Effector memory CD8-positive, alpha-beta T cell (primary cell): Measurements from ENCODE around the gene TMEM258.
A peak's percentile ranks its signal among the peaks of the same experiment; 100 is the strongest.

Experiments
- ATAC-seq: fragments of 150-1000 bp; cut with Tn5 transposase; replicated peaks from 2 replicates; pipeline ENCODE4 v1.10.0; 2021; ENCODE audit warnings: mild to moderate bottlenecking, moderate library complexity
- DNase-seq, 3 experiments: peaks; one replicate each; pipeline ENCODE4 v3.0.0; 2021
- H3K27ac Mint-ChIP-seq, 2 donors: one replicate each; pipeline ENCODE4 v1.8.0; 2022; ENCODE audit warnings: mild to moderate bottlenecking in 2 of 2, mixed read lengths in 2 of 2, moderate library complexity in 2 of 2
- H3K27me3 Mint-ChIP-seq, 2 donors: one replicate each; pipeline ENCODE4 v1.8.0; 2022; ENCODE audit warnings: mixed read lengths in 2 of 2
- H3K36me3 Mint-ChIP-seq: one replicate; pipeline ENCODE4 v1.8.0; 2022; ENCODE audit warnings: mild to moderate bottlenecking, moderate library complexity, mixed read lengths; ENCODE audit not compliant: insufficient read depth
- H3K4me1 Mint-ChIP-seq, 2 donors: one replicate each; pipeline ENCODE4 v1.8.0; 2022; ENCODE audit warnings: low read depth in 2 of 2, mixed read lengths in 2 of 2
- H3K4me3 Mint-ChIP-seq, 2 donors: one replicate each; pipeline ENCODE4 v1.8.0; 2022; ENCODE audit warnings: mild to moderate bottlenecking in 2 of 2, mixed read lengths in 2 of 2, moderate library complexity in 2 of 2
- H3K9me3 Mint-ChIP-seq, 2 donors: one replicate each; pipeline ENCODE4 v1.8.0; 2022; ENCODE audit warnings: mixed read lengths in 2 of 2

Gene TMEM258

GRCh38 chr11:61799665-61800284, 7.4 kb upstream of the TMEM258 start:
- ATAC-seq (no peak), DNase-seq (no peak)
- H3K4me1 Mint-ChIP-seq = peaks cover 0 to 3% of the 10 kb centered on the region in 2 donors
- H3K4me3 Mint-ChIP-seq = no peak overlapping the region
- peak overlapping the region in 1 of 2 donors; percentile 67 for H3K27ac Mint-ChIP-seq
- no peaks in the 10 kb centered on the region for H3K27me3 Mint-ChIP-seq
- H3K9me3 Mint-ChIP-seq = no peaks in the 10 kb centered on the region
- peaks cover 9% of the 10 kb centered on the region for H3K36me3 Mint-ChIP-seq

- H3K27ac Mint-ChIP-seq = peak overlapping the region; percentile 7 to 35
- DNase-seq (peak; percentile 74 to 75 (median 74)), ATAC-seq (peak; percentile 10)
- H3K27me3 Mint-ChIP-seq = no peaks in the 10 kb centered on the region
- no peak overlapping the region for H3K4me3 Mint-ChIP-seq
- H3K36me3 Mint-ChIP-seq = peaks cover 13% of the 10 kb centered on the region
- no peaks in the 10 kb centered on the region for H3K9me3 Mint-ChIP-seq
- H3K4me1 Mint-ChIP-seq = peaks cover 5 to 12% of the 10 kb centered on the region in 2 donors
Measured at GRCh38 chr11:61797263-61797944, 5.0 kb upstream of the TMEM258 start.

- peaks cover 21% of the 10 kb centered on the region for H3K36me3 Mint-ChIP-seq
- H3K4me1 Mint-ChIP-seq = peaks cover 16 to 24% of the 10 kb centered on the region in 2 donors
- H3K4me3 Mint-ChIP-seq = no peak overlapping the region
- H3K9me3 Mint-ChIP-seq = no peaks in the 10 kb centered on the region
- H3K27me3 Mint-ChIP-seq = no peaks in the 10 kb centered on the region
- no peak for DNase-seq
- ATAC-seq = no peak
- no peak overlapping the region for H3K27ac Mint-ChIP-seq
Measured at GRCh38 chr11:61795876-61796526, 3.6 kb upstream of the TMEM258 start.

- Mint-ChIP-seq H3K27me3 (no peaks in the 10 kb centered on the region), H3K4me3 (no peak overlapping the region), H3K27ac (no peak overlapping the region), H3K4me1 (peaks cover 16 to 24% of the 10 kb centered on the region in 2 donors), H3K9me3 (no peaks in the 10 kb centered on the region), H3K36me3 (peaks cover 21% of the 10 kb centered on the region)
- DNase-seq (no peak), ATAC-seq (no peak)
Measured at GRCh38 chr11:61795459-61795858, 3.1 kb upstream of the TMEM258 start.

- peaks cover 24% of the 10 kb centered on the region for H3K36me3 Mint-ChIP-seq
- ATAC-seq (no peak), DNase-seq (no peak)
- H3K27me3 Mint-ChIP-seq = no peaks in the 10 kb centered on the region
- H3K27ac Mint-ChIP-seq = no peak overlapping the region
- H3K9me3 Mint-ChIP-seq = no peaks in the 10 kb centered on the region
- H3K4me3 Mint-ChIP-seq = no peak overlapping the region
- peaks cover 16 to 28% of the 10 kb centered on the region in 2 donors for H3K4me1 Mint-ChIP-seq
Measured at GRCh38 chr11:61794579-61794978, 2.2 kb upstream of the TMEM258 start.

GRCh38 chr11:61793829-61794204, 1.4 kb upstream of the TMEM258 start:
- H3K9me3 Mint-ChIP-seq = no peaks in the 10 kb centered on the region
- no peak for ATAC-seq
- no peak for DNase-seq
- peaks cover 30% of the 10 kb centered on the region for H3K36me3 Mint-ChIP-seq
- H3K4me1 Mint-ChIP-seq = peaks cover 16 to 29% of the 10 kb centered on the region in 2 donors
- no peaks in the 10 kb centered on the region for H3K27me3 Mint-ChIP-seq
- H3K4me3 Mint-ChIP-seq = peak overlapping the region; percentile 87 to 98
- peak overlapping the region; percentile 97 to 100 for H3K27ac Mint-ChIP-seq

GRCh38 chr11:61793083-61793828, 857 bp upstream of the TMEM258 start:
- no peaks in the 10 kb centered on the region for H3K27me3 Mint-ChIP-seq
- peak overlapping the region; percentile 87 to 98 for H3K4me3 Mint-ChIP-seq
- no peak for DNase-seq
- H3K4me1 Mint-ChIP-seq = peaks cover 16 to 27% of the 10 kb centered on the region in 2 donors
- peaks cover 35% of the 10 kb centered on the region for H3K36me3 Mint-ChIP-seq
- H3K9me3 Mint-ChIP-seq = no peaks in the 10 kb centered on the region
- ATAC-seq = no peak
- peak overlapping the region; percentile 97 to 100 for H3K27ac Mint-ChIP-seq

GRCh38 chr11:61791737-61792309, 576 bp downstream of the TMEM258 start:
- DNase-seq (peak; percentile 34 to 49 (median 39)), ATAC-seq (peak; percentile 40)
- Mint-ChIP-seq H3K9me3 (no peaks in the 10 kb centered on the region), H3K27me3 (no peaks in the 10 kb centered on the region), H3K27ac (peak overlapping the region; percentile 97 to 100), H3K4me1 (peaks cover 16 to 26% of the 10 kb centered on the region in 2 donors), H3K4me3 (peak overlapping the region; percentile 87 to 98), H3K36me3 (peaks cover 35% of the 10 kb centered on the region)

- Mint-ChIP-seq H3K36me3 (peaks cover 28% of the 10 kb centered on the region), H3K27ac (peak overlapping the region in 1 of 2 donors; percentile 77), H3K27me3 (no peaks in the 10 kb centered on the region), H3K9me3 (no peaks in the 10 kb centered on the region), H3K4me3 (no peak overlapping the region), H3K4me1 (peaks cover 11 to 20% of the 10 kb centered on the region in 2 donors)
- ATAC-seq (no peak), DNase-seq (no peak)
Measured at GRCh38 chr11:61787928-61788491, 4.4 kb downstream of the TMEM258 start.

- no peak for DNase-seq
- no peak for ATAC-seq
- Mint-ChIP-seq H3K27me3 (no peaks in the 10 kb centered on the region), H3K27ac (peak overlapping the region in 1 of 2 donors; percentile 32), H3K4me1 (peaks cover 0 to 5% of the 10 kb centered on the region in 2 donors), H3K9me3 (no peaks in the 10 kb centered on the region), H3K36me3 (peaks cover 17% of the 10 kb centered on the region), H3K4me3 (no peak overlapping the region)
Measured at GRCh38 chr11:61785837-61786402, 6.5 kb downstream of the TMEM258 start.

GRCh38 chr11:61784506-61784805, 7.9 kb downstream of the TMEM258 start:
- Mint-ChIP-seq H3K27me3 (no peaks in the 10 kb centered on the region), H3K36me3 (peaks cover 12% of the 10 kb centered on the region), H3K4me1 (no peaks in the 10 kb centered on the region), H3K27ac (peak overlapping the region; percentile 67 to 77), H3K9me3 (no peaks in the 10 kb centered on the region), H3K4me3 (no peak overlapping the region)
- DNase-seq (no peak), ATAC-seq (no peak)

GRCh38 chr11:61783717-61784505, 8.5 kb downstream of the TMEM258 start:
- Mint-ChIP-seq H3K36me3 (peaks cover 8% of the 10 kb centered on the region), H3K4me1 (no peaks in the 10 kb centered on the region), H3K27ac (peak overlapping the region; percentile 67 to 77)

More at GRCh38 chr11:61783717-61784505, 8.5 kb downstream of the TMEM258 start:
- Mint-ChIP-seq H3K9me3 (no peaks in the 10 kb centered on the region), H3K4me3 (no peak overlapping the region), H3K27me3 (no peaks in the 10 kb centered on the region)
- DNase-seq (no peak), ATAC-seq (no peak)
